Peyer's patch (tissue), 4 donors: ENCODE measurements around the gene KIFBP.
"Not testable (repeated sequence)": the region's sequence is repeated elsewhere in the genome, so short reads cannot be mapped to it uniquely, and the experiment has no call there.

Source experiments
- CTCF ChIP-seq, 6 experiments: fragments of 450-650 bp in 4 of 6; fragments of 200-600 bp in 2 of 6; sonication (generic) in 1 of 6; IDR thresholded peaks; one replicate each; pipeline ENCODE4 v1.5.1; 2017 to 2019; ENCODE audit warnings: antibody characterized with exemption in 6 of 6, mild to moderate bottlenecking in 3 of 6, moderate library complexity in 1 of 6
- POLR2A ChIP-seq, 2 donors: fragments of 450-650 bp; IDR thresholded peaks; one replicate each; pipeline ENCODE4 v1.5.1; 2017; ENCODE audit warnings: antibody characterized with exemption in 2 of 2, mild to moderate bottlenecking in 2 of 2, moderate library complexity in 2 of 2

DNA sequence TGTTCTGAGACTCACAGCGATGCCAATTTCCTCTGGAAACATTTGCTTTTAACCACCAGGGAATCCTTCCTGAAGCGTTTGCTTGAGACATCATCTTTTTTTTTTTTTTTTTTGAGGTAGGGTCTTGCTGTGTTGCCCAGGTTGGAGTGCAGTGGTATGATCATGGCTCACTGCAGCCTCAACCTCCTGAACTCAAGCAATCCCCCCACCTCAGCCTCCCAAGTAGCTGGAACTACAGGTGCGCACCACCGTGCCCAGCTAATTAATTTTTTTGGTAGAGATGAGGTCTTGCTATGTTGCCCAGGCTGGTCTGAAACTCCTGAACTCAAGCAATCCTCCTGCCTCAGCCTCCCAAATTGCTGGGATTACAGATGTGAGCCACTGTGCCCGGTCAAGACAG is 52.3 kb downstream of the KIFBP start:
- not testable (repeated sequence) for TF ChIP-seq CTCF, POLR2A (IDR thresholded peaks at IDR 0.05)
